Breast epithelium (tissue), 3 donors: ENCODE measurements around the gene ERBIN.

Experiments
- POLR2A ChIP-seq: fragments of 450-650 bp; IDR thresholded peaks from one replicate; pipeline ENCODE4 v1.6.1; 2016; ENCODE audit warnings: antibody characterized with exemption, mild to moderate bottlenecking, moderate library complexity
- TF ChIP-seq, protein P1 (sequence below), 3 donors: fragments of 450-650 bp; IDR thresholded peaks; one replicate each; pipeline ENCODE4 v1.5.1; 2016 to 2017; ENCODE audit warnings: antibody characterized with exemption in 3 of 3, mild to moderate bottlenecking in 3 of 3, moderate library complexity in 3 of 3

DNA sequence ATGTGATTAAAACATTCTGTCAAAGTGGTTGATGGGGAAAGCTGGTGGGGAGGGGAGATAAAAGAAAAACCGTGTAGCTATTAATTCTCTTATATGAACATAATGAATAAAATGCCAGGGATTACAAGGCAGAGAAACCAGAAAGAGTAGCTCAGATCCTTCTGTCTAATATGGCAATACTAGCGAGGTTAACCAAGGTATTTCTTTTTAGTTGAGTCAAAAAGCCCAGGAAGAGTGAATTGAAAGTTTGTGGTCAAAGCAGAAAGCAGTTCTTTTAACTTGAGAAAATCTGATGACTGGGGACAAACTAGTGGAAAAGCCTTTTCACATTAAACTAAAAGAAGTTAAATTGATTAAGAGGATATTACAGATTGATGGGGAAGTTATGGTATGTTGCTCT is 76.0 kb downstream of the ERBIN start:
- TF ChIP-seq, protein P1, sequence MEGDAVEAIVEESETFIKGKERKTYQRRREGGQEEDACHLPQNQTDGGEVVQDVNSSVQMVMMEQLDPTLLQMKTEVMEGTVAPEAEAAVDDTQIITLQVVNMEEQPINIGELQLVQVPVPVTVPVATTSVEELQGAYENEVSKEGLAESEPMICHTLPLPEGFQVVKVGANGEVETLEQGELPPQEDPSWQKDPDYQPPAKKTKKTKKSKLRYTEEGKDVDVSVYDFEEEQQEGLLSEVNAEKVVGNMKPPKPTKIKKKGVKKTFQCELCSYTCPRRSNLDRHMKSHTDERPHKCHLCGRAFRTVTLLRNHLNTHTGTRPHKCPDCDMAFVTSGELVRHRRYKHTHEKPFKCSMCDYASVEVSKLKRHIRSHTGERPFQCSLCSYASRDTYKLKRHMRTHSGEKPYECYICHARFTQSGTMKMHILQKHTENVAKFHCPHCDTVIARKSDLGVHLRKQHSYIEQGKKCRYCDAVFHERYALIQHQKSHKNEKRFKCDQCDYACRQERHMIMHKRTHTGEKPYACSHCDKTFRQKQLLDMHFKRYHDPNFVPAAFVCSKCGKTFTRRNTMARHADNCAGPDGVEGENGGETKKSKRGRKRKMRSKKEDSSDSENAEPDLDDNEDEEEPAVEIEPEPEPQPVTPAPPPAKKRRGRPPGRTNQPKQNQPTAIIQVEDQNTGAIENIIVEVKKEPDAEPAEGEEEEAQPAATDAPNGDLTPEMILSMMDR (IDR thresholded peaks at IDR 0.05), result no peak
- TF ChIP-seq POLR2A, result no peak
